Osteoblast (primary cell): Measurements from ENCODE around the gene TOM1L2. TPM values are rescaled to one million over a fixed set of nuclear protein-coding genes. Genes with fewer than 3 reads are reported as not detected.

Experiments
- DNase-seq: peaks from one replicate; pipeline ENCODE4 v3.0.0; 2011; ENCODE audit warnings: low spot score, mixed read lengths; ENCODE audit not compliant: insufficient read length; ENCODE audit errors: missing footprints
- H2AFZ ChIP-seq: 2 replicates; pipeline ENCODE4 v1.6.0; 2011; ENCODE audit warnings: mild to moderate bottlenecking, low read length
- H3K27ac ChIP-seq: 2 replicates; pipeline ENCODE4 v1.5.1; 2011; ENCODE audit warnings: mild to moderate bottlenecking, low read depth, low read length, moderate library complexity
- H3K27me3 ChIP-seq: 2 replicates; pipeline ENCODE4 v1.6.0; 2012; ENCODE audit warnings: mild to moderate bottlenecking, control low read depth, inconsistent platforms, low read length, moderate library complexity; ENCODE audit not compliant: insufficient read depth
- H3K36me3 ChIP-seq: 2 replicates; pipeline ENCODE4 v1.5.1; 2011; ENCODE audit warnings: mild to moderate bottlenecking, low read length, control low read depth, moderate library complexity; ENCODE audit not compliant: insufficient read depth
- H3K4me1 ChIP-seq: 2 replicates; pipeline ENCODE4 v1.5.1; 2011; ENCODE audit warnings: mild to moderate bottlenecking, low read length, control low read depth, moderate library complexity; ENCODE audit not compliant: insufficient read depth
- H3K4me2 ChIP-seq: 2 replicates; pipeline ENCODE4 v1.6.0; 2011; ENCODE audit warnings: mild to moderate bottlenecking, low read length; ENCODE audit not compliant: insufficient read depth
- H3K4me3 ChIP-seq: fragments of 200-600 bp; sonication (generic); 3 replicates; pipeline ENCODE4 v1.5.1; 2012; ENCODE audit warnings: mild to moderate bottlenecking, low read length, inconsistent platforms; ENCODE audit not compliant: insufficient read depth
- H3K79me2 ChIP-seq: 2 replicates; pipeline ENCODE4 v1.6.0; 2012; ENCODE audit warnings: mild to moderate bottlenecking, low read length, control low read depth, inconsistent platforms; ENCODE audit not compliant: insufficient read depth
- H3K9me3 ChIP-seq: 2 replicates; pipeline ENCODE4 v1.5.1; 2011; ENCODE audit warnings: low read depth, low read length, control low read depth
- H4K20me1 ChIP-seq: 2 replicates; pipeline ENCODE4 v1.6.0; 2012; ENCODE audit warnings: mild to moderate bottlenecking, low read length, control low read depth; ENCODE audit not compliant: insufficient read depth
- total RNA-seq: library from RNA; depleted of rRNA; stranded (reverse); fragments of >200 nt; gene quantifications from 2 replicates; pipeline ENCODE4 v1.2.3, GENCODE V29; 2012
- TF ChIP-seq, protein P1 (sequence below): IDR thresholded peaks from 2 replicates; pipeline ENCODE4 v1.5.1; 2011; ENCODE audit warnings: mild to moderate bottlenecking, low read depth, low read length, moderate library complexity; ENCODE audit errors: extremely low read depth

The TOM1L2 gene
- total RNA-seq, 1 donor, result 38.7 TPM

- no peak overlapping the region for H2AFZ ChIP-seq
- TF ChIP-seq, protein P1, sequence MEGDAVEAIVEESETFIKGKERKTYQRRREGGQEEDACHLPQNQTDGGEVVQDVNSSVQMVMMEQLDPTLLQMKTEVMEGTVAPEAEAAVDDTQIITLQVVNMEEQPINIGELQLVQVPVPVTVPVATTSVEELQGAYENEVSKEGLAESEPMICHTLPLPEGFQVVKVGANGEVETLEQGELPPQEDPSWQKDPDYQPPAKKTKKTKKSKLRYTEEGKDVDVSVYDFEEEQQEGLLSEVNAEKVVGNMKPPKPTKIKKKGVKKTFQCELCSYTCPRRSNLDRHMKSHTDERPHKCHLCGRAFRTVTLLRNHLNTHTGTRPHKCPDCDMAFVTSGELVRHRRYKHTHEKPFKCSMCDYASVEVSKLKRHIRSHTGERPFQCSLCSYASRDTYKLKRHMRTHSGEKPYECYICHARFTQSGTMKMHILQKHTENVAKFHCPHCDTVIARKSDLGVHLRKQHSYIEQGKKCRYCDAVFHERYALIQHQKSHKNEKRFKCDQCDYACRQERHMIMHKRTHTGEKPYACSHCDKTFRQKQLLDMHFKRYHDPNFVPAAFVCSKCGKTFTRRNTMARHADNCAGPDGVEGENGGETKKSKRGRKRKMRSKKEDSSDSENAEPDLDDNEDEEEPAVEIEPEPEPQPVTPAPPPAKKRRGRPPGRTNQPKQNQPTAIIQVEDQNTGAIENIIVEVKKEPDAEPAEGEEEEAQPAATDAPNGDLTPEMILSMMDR, result no peak
- no peak overlapping the region for H3K4me3 ChIP-seq
- no peak for DNase-seq
- H3K9me3 ChIP-seq, result no peaks in the 10 kb centered on the region
- H4K20me1 ChIP-seq, result peaks cover 21% of the 10 kb centered on the region
- no peaks in the 10 kb centered on the region for H3K4me1 ChIP-seq
- H3K27me3 ChIP-seq, result no peaks in the 10 kb centered on the region
- peaks cover 19% of the 10 kb centered on the region for H3K36me3 ChIP-seq
- no peaks in the 10 kb centered on the region for H3K79me2 ChIP-seq
- H3K4me2 ChIP-seq, result no peak overlapping the region
- H3K27ac ChIP-seq, result no peak overlapping the region
These were observed 168.2 kb downstream of the TOM1L2 start for GRCh38 chr17:17804007-17804406.

GRCh38 chr17:17801800-17802481, 170.3 kb downstream of the TOM1L2 start:
- peaks cover 26% of the 10 kb centered on the region for H4K20me1 ChIP-seq

GRCh38 chr17:17800504-17801021, 171.6 kb downstream of the TOM1L2 start:
- H3K36me3 ChIP-seq, result peaks cover 19% of the 10 kb centered on the region
- no peak overlapping the region for H2AFZ ChIP-seq
- no peaks in the 10 kb centered on the region for H3K4me1 ChIP-seq
- TF ChIP-seq, protein P1, result no peak
- no peak overlapping the region for H3K4me3 ChIP-seq
- DNase-seq, result no peak
- no peaks in the 10 kb centered on the region for H3K79me2 ChIP-seq
- H4K20me1 ChIP-seq, result peaks cover 31% of the 10 kb centered on the region
- no peaks in the 10 kb centered on the region for H3K27me3 ChIP-seq
- H3K9me3 ChIP-seq, result no peaks in the 10 kb centered on the region
- no peak overlapping the region for H3K4me2 ChIP-seq
- H3K27ac ChIP-seq, result no peak overlapping the region

More at GRCh38 chr17:17801800-17802481, 170.3 kb downstream of the TOM1L2 start:
- TF ChIP-seq, protein P1, result no peak
- no peaks in the 10 kb centered on the region for H3K4me1 ChIP-seq
- no peaks in the 10 kb centered on the region for H3K79me2 ChIP-seq
- no peak overlapping the region for H3K4me2 ChIP-seq
- H3K27me3 ChIP-seq, result no peaks in the 10 kb centered on the region
- H3K9me3 ChIP-seq, result no peaks in the 10 kb centered on the region
- no peak overlapping the region for H3K27ac ChIP-seq
- no peak overlapping the region for H3K4me3 ChIP-seq
- H2AFZ ChIP-seq, result no peak overlapping the region
- H3K36me3 ChIP-seq, result peaks cover 22% of the 10 kb centered on the region
- DNase-seq, result no peak

DNA sequence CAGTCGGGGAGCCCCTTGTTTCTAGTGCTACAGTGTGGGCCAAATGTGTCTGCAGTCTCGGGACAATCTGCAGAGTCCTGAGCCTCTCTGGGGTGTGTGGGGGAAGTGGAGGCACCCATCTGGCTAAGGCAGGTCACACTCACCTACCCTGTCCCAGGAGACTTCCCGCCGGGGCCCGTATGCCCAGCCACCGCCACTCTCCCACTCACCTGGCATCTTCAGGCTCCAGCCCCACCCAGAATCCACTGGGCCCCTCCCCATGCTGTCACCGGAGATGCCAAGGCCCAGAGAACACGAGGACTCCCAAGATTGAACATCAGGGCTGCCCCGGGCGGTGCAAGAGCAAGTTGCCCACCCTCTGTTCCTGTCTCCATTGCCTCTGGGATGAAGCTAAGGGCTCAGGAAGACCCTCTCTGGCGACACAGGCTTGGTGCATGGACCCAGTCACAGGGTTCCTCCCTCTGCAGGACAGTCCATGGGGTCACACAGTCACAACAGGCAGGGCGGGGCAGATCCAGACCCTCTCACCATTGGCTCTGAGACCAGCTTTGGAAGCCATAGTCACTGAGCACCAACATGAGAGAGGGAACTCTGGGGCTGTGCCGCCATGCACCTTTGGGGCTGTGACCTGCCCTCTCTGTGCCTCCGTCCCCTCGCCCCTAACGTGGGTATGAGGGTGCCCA, 173.5 kb downstream of the TOM1L2 start:
- Histone ChIP-seq H4K20me1 (peaks cover 31% of the 10 kb centered on the region), H3K4me1 (no peaks in the 10 kb centered on the region), H3K4me3 (no peak overlapping the region), H3K9me3 (no peaks in the 10 kb centered on the region), H3K27me3 (no peaks in the 10 kb centered on the region), H2AFZ (no peak overlapping the region), H3K79me2 (no peaks in the 10 kb centered on the region), H3K4me2 (no peak overlapping the region), H3K27ac (no peak overlapping the region), H3K36me3 (peaks cover 10% of the 10 kb centered on the region)
- TF ChIP-seq, protein P1, result no peak
- no peak for DNase-seq
